HUES6 (cell line): ENCODE results near the gene ERBB2.

Experiments
- H3K27ac ChIP-seq: 2 replicates; pipeline ENCODE4 v1.7.0; 2013; ENCODE audit warnings: low read depth, mild to moderate bottlenecking, low read length, inconsistent platforms
- H3K27me3 ChIP-seq: 2 replicates; pipeline ENCODE4 v1.6.1; 2013; ENCODE audit warnings: low read length; ENCODE audit not compliant: control insufficient read depth, insufficient read depth
- H3K36me3 ChIP-seq: 2 replicates; pipeline ENCODE4 v1.6.1; 2013; ENCODE audit warnings: low read length; ENCODE audit not compliant: control insufficient read depth, insufficient read depth
- H3K4me1 ChIP-seq: 2 replicates; pipeline ENCODE4 v1.6.1; 2013; ENCODE audit warnings: low read length; ENCODE audit not compliant: control insufficient read depth, insufficient read depth
- H3K4me3 ChIP-seq: 2 replicates; pipeline ENCODE4 v1.5.1; 2013; ENCODE audit warnings: low read depth, low read length
- H3K9ac ChIP-seq: one replicate; pipeline ENCODE4 v1.6.1; 2013; ENCODE audit warnings: mild to moderate bottlenecking, low read length
- H3K9me3 ChIP-seq: 2 replicates; pipeline ENCODE4 v1.6.1; 2013; ENCODE audit warnings: low read depth, low read length; ENCODE audit not compliant: control insufficient read depth, insufficient read depth

Gene ERBB2

DNA sequence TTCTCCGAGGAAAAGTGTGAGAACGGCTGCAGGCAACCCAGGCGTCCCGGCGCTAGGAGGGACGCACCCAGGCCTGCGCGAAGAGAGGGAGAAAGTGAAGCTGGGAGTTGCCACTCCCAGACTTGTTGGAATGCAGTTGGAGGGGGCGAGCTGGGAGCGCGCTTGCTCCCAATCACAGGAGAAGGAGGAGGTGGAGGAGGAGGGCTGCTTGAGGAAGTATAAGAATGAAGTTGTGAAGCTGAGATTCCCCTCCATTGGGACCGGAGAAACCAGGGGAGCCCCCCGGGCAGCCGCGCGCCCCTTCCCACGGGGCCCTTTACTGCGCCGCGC lies at the start of gene ERBB2:
Gene ERBB2 (plus strand): TSS at position 247 of the 330 bp plus-strand sequence. CDS start 175 bp downstream, outside the sequence.
- H3K9me3 ChIP-seq, result no peaks in the 10 kb centered on the region
- H3K27me3 ChIP-seq, result no peaks in the 10 kb centered on the region
- H3K4me1 ChIP-seq, result peaks cover 61% of the 10 kb centered on the region
- peak within 1 kb of the TSS; percentile 56 for H3K9ac ChIP-seq
- H3K36me3 ChIP-seq, result peaks cover 12% of the 10 kb centered on the region; the same call in 1 of the 2 replicates
- peak within 1 kb of the TSS; percentile 84 for H3K4me3 ChIP-seq
- peak within 1 kb of the TSS; percentile 84 for H3K27ac ChIP-seq

GRCh38 chr17:39650121-39650579 lies 49.7 kb upstream of the ERBB2 start:
- H3K9ac ChIP-seq, result no peak overlapping the region
- no peak overlapping the region for H3K4me3 ChIP-seq
- H3K36me3 ChIP-seq, result 0 out of 2 replicates have a peak, but pooled peaks cover 4% of the 10 kb centered on the region
- no peaks in the 10 kb centered on the region for H3K27me3 ChIP-seq
- peaks cover 36% of the 10 kb centered on the region for H3K4me1 ChIP-seq
- no peaks in the 10 kb centered on the region for H3K9me3 ChIP-seq
- H3K27ac ChIP-seq, result no peak overlapping the region

DNA sequence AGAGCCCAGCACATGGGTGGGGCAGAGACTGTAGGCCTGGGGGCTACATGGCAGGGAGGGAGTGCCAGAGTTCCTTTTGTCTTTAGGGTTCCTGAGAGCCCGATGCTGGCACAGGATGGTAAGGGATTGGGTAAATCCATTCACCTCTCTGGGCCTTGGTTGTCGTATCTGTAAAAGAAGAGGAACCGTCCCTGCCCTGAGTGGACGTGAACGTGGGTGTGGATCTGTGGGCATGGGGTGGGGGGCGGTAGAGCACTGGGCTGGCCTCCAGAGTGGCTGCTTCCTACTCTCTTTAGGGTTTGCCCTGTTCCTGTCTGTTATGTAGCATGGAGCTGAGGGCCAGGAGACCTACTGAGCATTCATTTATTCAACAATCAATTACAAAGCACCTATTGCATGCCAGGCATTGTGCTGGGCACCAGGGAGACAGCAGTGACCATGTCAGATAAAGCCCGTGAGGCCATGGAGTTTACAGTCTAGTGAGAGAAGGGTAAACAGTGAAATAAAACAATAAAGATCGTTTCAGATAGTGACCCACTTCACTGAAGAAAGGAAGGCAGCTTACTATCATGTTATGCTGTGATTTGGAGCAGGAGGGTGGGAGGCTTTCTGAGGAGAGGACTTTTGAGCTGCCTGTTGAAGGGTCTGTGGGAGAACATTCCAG lies 47.8 kb upstream of the ERBB2 start:
- no peaks in the 10 kb centered on the region for H3K9me3 ChIP-seq
- peaks cover 31% of the 10 kb centered on the region for H3K4me1 ChIP-seq
- H3K27me3 ChIP-seq, result no peaks in the 10 kb centered on the region
- H3K4me3 ChIP-seq, result no peak overlapping the region
- H3K9ac ChIP-seq, result no peak overlapping the region
- H3K27ac ChIP-seq, result no peak overlapping the region
- H3K36me3 ChIP-seq, result 0 out of 2 replicates have a peak, but pooled peaks cover 4% of the 10 kb centered on the region

DNA sequence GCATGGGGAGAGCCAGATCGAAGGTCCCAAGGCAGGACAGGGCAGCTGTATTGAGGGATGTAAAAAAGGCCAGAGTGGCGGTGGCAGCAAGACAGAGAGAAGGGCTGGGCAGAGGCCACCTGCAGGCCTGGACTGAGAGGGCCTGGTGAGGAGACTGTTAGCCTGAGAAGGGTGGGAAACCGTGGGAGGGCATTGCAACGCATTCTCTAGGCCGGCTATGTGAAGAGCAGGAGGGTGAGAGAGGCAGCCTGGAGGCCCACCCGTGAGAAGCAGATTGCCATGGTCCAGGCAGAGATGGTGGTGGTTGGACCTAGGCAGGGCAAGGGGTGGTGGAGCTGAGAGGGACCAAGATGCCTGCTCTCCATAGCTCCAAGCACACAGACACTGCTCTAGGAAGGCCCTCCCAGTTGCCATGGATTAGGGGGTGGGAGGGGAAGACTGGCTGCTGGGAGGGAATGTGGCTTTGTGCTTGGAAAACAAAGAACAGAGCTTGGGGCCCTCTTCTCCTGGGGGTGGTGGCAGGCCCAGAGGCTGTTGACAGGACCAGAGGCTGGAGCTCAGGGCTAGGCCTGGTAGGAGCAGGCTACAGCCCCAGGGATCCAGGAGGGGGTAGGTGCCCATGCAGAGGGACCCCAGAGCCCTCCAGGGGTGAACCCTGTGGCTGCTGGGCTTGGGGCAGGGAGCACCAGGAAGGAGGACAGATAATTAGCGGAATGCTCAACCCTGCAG lies 47.1 kb upstream of the ERBB2 start:
- H3K27ac ChIP-seq, result no peak overlapping the region
- H3K9ac ChIP-seq, result no peak overlapping the region
- 0 out of 2 replicates have a peak, but pooled peaks cover 4% of the 10 kb centered on the region for H3K36me3 ChIP-seq
- no peaks in the 10 kb centered on the region for H3K27me3 ChIP-seq
- no peak overlapping the region for H3K4me3 ChIP-seq
- no peaks in the 10 kb centered on the region for H3K9me3 ChIP-seq
- peaks cover 31% of the 10 kb centered on the region for H3K4me1 ChIP-seq

DNA sequence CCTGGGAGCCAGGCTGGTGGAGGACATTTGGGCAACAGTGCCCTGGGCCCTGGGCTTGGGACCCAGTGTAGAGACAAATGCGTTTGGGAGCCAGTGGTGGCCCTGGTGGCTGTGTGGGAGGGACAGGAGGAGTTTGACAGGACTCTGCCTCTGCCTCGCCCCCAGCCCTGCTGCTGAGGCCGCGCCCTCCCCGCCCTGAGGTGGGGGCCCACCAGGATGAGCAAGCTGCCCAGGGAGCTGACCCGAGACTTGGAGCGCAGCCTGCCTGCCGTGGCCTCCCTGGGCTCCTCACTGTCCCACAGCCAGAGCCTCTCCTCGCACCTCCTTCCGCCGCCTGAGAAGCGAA lies 46.6 kb upstream of the ERBB2 start:
- Histone ChIP-seq H3K9ac (no peak overlapping the region), H3K36me3 (0 out of 2 replicates have a peak, but pooled peaks cover 4% of the 10 kb centered on the region), H3K27me3 (no peaks in the 10 kb centered on the region), H3K4me3 (no peak overlapping the region), H3K27ac (no peak overlapping the region), H3K4me1 (peaks cover 31% of the 10 kb centered on the region), H3K9me3 (no peaks in the 10 kb centered on the region)

- Histone ChIP-seq H3K4me1 (peaks cover 28% of the 10 kb centered on the region), H3K27ac (no peak overlapping the region), H3K9me3 (no peaks in the 10 kb centered on the region), H3K4me3 (no peak overlapping the region), H3K9ac (no peak overlapping the region), H3K36me3 (0 out of 2 replicates have a peak, but pooled peaks cover 7% of the 10 kb centered on the region), H3K27me3 (no peaks in the 10 kb centered on the region)
These were observed 46.1 kb upstream of the ERBB2 start for GRCh38 chr17:39653662-39654331.

DNA sequence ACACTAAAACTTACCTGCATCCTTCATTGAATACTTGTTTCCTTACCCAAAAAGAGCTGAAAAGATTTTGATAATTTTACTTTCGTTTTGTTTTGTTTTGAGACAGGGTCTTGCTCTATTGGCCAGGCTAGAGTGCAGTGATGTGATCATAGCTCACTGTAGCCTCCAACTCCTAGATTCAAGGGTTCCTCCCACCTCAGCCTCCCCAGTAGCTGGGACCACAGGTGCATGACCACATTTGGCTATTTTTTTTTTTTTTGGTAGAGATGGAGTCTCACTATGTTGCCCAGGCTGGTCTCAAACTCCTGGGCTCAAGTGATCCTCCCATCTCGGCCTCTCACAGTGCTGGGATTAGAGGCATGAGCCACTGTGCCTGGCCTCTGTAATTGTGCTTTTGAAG lies 44.8 kb upstream of the ERBB2 start:
- no peak overlapping the region for H3K4me3 ChIP-seq
- H3K36me3 ChIP-seq, result peaks cover 11% of the 10 kb centered on the region
- H3K9me3 ChIP-seq, result no peaks in the 10 kb centered on the region
- no peak overlapping the region for H3K27ac ChIP-seq
- H3K4me1 ChIP-seq, result peaks cover 26% of the 10 kb centered on the region
- H3K27me3 ChIP-seq, result no peaks in the 10 kb centered on the region
- H3K9ac ChIP-seq, result no peak overlapping the region

DNA sequence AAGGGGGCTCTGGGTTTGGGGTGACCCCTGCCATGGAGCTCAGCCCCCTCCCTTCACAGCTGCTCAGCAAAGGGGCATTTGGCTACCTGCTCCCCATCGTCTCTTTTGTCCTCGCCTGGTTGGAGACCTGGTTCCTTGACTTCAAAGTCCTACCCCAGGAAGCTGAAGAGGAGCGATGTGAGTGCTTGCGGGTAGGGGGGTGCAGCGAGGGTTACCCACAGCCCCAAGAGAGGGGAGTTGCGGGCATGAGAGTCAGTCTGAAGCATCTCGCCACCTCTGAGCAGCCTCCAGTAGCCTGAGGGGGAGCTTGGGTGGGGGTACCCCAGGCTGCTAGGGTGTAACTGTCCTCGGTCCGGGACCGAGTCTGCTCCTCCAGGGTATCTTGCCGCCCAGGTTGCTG lies 41.5 kb upstream of the ERBB2 start:
- Histone ChIP-seq H3K4me1 (peaks cover 17% of the 10 kb centered on the region), H3K27me3 (no peaks in the 10 kb centered on the region), H3K4me3 (no peak overlapping the region), H3K36me3 (peaks cover 26% of the 10 kb centered on the region), H3K9ac (no peak overlapping the region), H3K27ac (no peak overlapping the region), H3K9me3 (no peaks in the 10 kb centered on the region)

DNA sequence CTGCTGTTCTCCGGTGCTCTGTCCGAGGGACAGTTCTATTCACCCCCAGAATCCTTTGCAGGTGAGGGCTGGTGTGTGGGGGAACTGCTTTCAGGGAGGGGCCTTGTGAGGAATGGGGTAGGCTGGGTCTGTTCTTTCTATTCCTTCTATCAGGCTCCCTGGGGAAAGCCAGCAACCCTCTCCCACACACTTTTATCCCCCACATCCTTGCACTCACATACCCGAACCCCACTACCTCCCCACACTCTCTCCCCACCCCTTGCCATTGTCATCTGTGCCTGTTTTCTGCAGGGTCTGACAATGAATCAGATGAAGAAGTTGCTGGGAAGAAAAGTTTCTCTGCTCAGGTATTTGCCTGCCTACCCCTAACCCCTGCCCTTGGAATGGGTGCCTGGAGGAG lies 41.1 kb upstream of the ERBB2 start:
- H3K9ac ChIP-seq, result no peak overlapping the region
- H3K9me3 ChIP-seq, result no peaks in the 10 kb centered on the region
- no peak overlapping the region for H3K27ac ChIP-seq
- H3K4me1 ChIP-seq, result peaks cover 13% of the 10 kb centered on the region
- peaks cover 26% of the 10 kb centered on the region for H3K36me3 ChIP-seq
- no peaks in the 10 kb centered on the region for H3K27me3 ChIP-seq
- no peak overlapping the region for H3K4me3 ChIP-seq

GRCh38 chr17:39659279-39660010 lies 40.4 kb upstream of the ERBB2 start:
- Histone ChIP-seq H3K27ac (no peak overlapping the region), H3K27me3 (no peaks in the 10 kb centered on the region), H3K4me3 (no peak overlapping the region), H3K4me1 (peaks cover 16% of the 10 kb centered on the region), H3K9me3 (no peaks in the 10 kb centered on the region), H3K36me3 (peaks cover 26% of the 10 kb centered on the region), H3K9ac (no peak overlapping the region)
